HG03103 (cell line): ENCODE results near the gene GPR153.

Source experiments
- ATAC-seq: cut with Tn5 transposase; IDR thresholded peaks from one replicate; pipeline ENCODE4 v1.9.1; 2021; ENCODE audit warnings: low read depth; ENCODE audit not compliant: unreplicated experiment

Gene GPR153

GRCh38 chr1:6271006-6271405 lies 10.1 kb upstream of the GPR153 start:
- ATAC-seq = no peak

- no peak for ATAC-seq
Observed at GRCh38 chr1:6270401-6270800, 9.5 kb upstream of the GPR153 start.

GRCh38 chr1:6269720-6270400 lies 9.0 kb upstream of the GPR153 start:
- no peak for ATAC-seq

- ATAC-seq = no peak
Observed at GRCh38 chr1:6269296-6269695, 8.4 kb upstream of the GPR153 start.

GRCh38 chr1:6268415-6268814 lies 7.5 kb upstream of the GPR153 start:
- ATAC-seq = no peak

GRCh38 chr1:6267686-6268322 lies 6.9 kb upstream of the GPR153 start:
- no peak for ATAC-seq

- ATAC-seq = no peak
Observed at GRCh38 chr1:6266641-6267040, 5.7 kb upstream of the GPR153 start.

GRCh38 chr1:6265151-6265550 lies 4.3 kb upstream of the GPR153 start:
- no peak for ATAC-seq

- no peak for ATAC-seq
Observed at GRCh38 chr1:6263716-6264115, 2.8 kb upstream of the GPR153 start.

GRCh38 chr1:6262555-6263420 lies 1.9 kb upstream of the GPR153 start:
- no peak for ATAC-seq

GRCh38 chr1:6261615-6261995 lies 707 bp upstream of the GPR153 start:
- no peak for ATAC-seq

GRCh38 chr1:6260433-6260934 lies 414 bp downstream of the GPR153 start:
- ATAC-seq = no peak

- no peak for ATAC-seq
Observed at GRCh38 chr1:6259491-6260362, 1.2 kb downstream of the GPR153 start.

GRCh38 chr1:6258675-6259074 lies 2.2 kb downstream of the GPR153 start:
- ATAC-seq = no peak

- no peak for ATAC-seq
Observed at GRCh38 chr1:6257541-6258069, 3.3 kb downstream of the GPR153 start.

- no peak for ATAC-seq
Observed at GRCh38 chr1:6256645-6257044, 4.3 kb downstream of the GPR153 start.

- ATAC-seq = no peak
Observed at GRCh38 chr1:6254691-6255090, 6.2 kb downstream of the GPR153 start.

GRCh38 chr1:6253380-6253779 lies 7.5 kb downstream of the GPR153 start:
- ATAC-seq = no peak

- ATAC-seq = no peak
Observed at GRCh38 chr1:6252374-6252710, 8.6 kb downstream of the GPR153 start.

- ATAC-seq = no peak
Observed at GRCh38 chr1:6251681-6252373, 9.1 kb downstream of the GPR153 start.
